Erythroblast (primary cell): Measurements from ENCODE around the gene HORMAD2.

Experiments used
- GATA1 ChIP-seq: IDR thresholded peaks from 2 replicates; pipeline ENCODE4 v1.6.1; 2011; ENCODE audit warnings: low read depth, mild to moderate bottlenecking, control low read depth, low read length, moderate library complexity
- POLR2A ChIP-seq: IDR thresholded peaks from 2 replicates; pipeline ENCODE4 v1.6.1; 2011; ENCODE audit warnings: mild to moderate bottlenecking, low read length

DNA sequence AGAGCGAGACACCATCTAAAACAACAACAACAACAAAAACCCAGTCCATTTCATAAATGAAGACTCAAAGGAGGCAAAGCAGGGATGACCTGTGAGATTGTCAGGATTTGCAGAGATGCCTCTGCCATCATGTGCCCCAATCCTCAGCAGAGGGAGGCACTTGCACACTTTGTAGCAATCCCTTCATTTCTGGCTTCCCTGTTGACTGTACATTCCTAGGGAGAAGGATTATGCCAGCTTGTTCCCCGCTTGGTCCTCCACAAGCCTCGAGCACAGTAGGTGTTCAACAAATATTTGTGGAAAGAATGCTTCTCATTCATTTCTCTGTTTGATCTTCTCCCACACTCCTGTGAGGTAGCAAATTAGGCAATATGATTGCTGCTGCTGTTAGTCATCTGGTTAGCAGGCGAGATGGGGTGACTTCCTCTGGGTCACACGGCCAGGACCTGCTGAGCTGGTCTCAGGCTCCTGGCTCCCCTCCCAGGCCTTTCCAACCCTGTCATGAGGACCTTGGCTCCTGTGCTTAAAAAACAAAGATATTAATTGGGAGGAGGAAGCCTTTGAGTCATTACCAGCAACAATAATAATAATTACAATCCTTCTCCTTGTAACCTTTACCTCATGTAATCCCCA lies 132.2 kb downstream of the HORMAD2 start:
- TF ChIP-seq POLR2A (no peak), GATA1 (no peak)
